GM12874 (cell line): Measurements from ENCODE around the gene CAPZB.

Source experiments
- CTCF ChIP-seq: IDR thresholded peaks from 2 replicates; pipeline ENCODE4 v1.5.1; 2011; ENCODE audit warnings: low read depth, mild to moderate bottlenecking, control low read depth, low read length, moderate library complexity; ENCODE audit not compliant: insufficient read depth

The CAPZB gene

GRCh38 chr1:19330449-19331135 is 154.7 kb downstream of the CAPZB start:
- TF ChIP-seq CTCF: no peak

- no peak for TF ChIP-seq CTCF
Observed at GRCh38 chr1:19329611-19330010, 155.7 kb downstream of the CAPZB start.

GRCh38 chr1:19329188-19329587 is 156.2 kb downstream of the CAPZB start:
- no peak for TF ChIP-seq CTCF

GRCh38 chr1:19328486-19328885 is 156.9 kb downstream of the CAPZB start:
- TF ChIP-seq CTCF: no peak

- no peak for TF ChIP-seq CTCF
Observed at GRCh38 chr1:19327736-19328135, 157.6 kb downstream of the CAPZB start.

GRCh38 chr1:19327301-19327700 is 158.0 kb downstream of the CAPZB start:
- TF ChIP-seq CTCF: no peak

- TF ChIP-seq CTCF: no peak
Observed at GRCh38 chr1:19326748-19327065, 158.6 kb downstream of the CAPZB start.
